HepG2 (cell line): ENCODE data around the gene MAOB. TPM values are rescaled to one million over a fixed set of nuclear protein-coding genes. Genes with fewer than 3 reads are reported as not detected.

Experiments used
- ATAC-seq: fragments of 200-7000 bp; cut with Tn5 transposase; 3 replicates; pipeline ENCODE4 v1.9.1; 2020; ENCODE audit warnings: mild to moderate bottlenecking, moderate library complexity
- BruUV-seq: library from RNA; stranded (reverse); fragments of 400-500 nt; replicated peaks from 2 replicates; lab custom pipeline; 2021; lab: Mats Ljungman, UMichigan
- CTCF ChIA-PET: fragments of 300-600 bp; formaldehyde crosslinking; extraction: SDS; loops from one replicate; lab custom pipeline; 2021; ENCODE audit warnings: low total read pairs, inconsistent platforms, low intra/inter-chr PET ratio; lab: Yijun Ruan, JAX
- POLR2A ChIA-PET: fragments of 350-600 bp; sonication (Branson Sonifier 250); formaldehyde crosslinking; loops from one replicate; lab custom pipeline; 2020; ENCODE audit warnings: antibody characterized with exemption, inconsistent platforms; lab: Yijun Ruan, JAX
- DNase-seq: peaks from one replicate; pipeline ENCODE4 v3.0.0-alpha.2; 2015; ENCODE audit warnings: low spot score
- FAIRE-seq: peaks from 3 replicates; lab custom pipeline; 2011; peaks lifted over from hg19 to GRCh38; lab: Jason Lieb, UNC
- H2AFZ ChIP-seq: one replicate; pipeline ENCODE4 v1.6.1; 2011; ENCODE audit warnings: low read length, inconsistent platforms
- H3K27ac ChIP-seq: fragments of 300-600 bp; 3 replicates; pipeline ENCODE4 v1.8.0; 2011; ENCODE audit warnings: mixed run types, mild to moderate bottlenecking, mixed read lengths, low read length, inconsistent platforms; ENCODE audit not compliant: insufficient read depth; ENCODE audit errors: extremely low read length
- H3K27me3 ChIP-seq, 2 experiments: fragments of 200-600 bp in 1 of 2; 2 replicates in 1 of 2; 3 replicates in 1 of 2; pipeline versions ENCODE4 v1.6.0 to v1.8.0; 2011; ENCODE audit warnings: low read length in 2 of 2, mild to moderate bottlenecking in 2 of 2, moderate library complexity in 2 of 2, inconsistent platforms in 1 of 2; ENCODE audit not compliant: insufficient read depth in 2 of 2, control insufficient read depth in 1 of 2
- H3K36me3 ChIP-seq, 2 experiments: fragments of 200-600 bp in 1 of 2; replicated peaks in 1 of 2; 2 replicates in 1 of 2; 3 replicates in 1 of 2; pipeline versions ENCODE4 v1.5.1 to v1.8.0; 2011; ENCODE audit warnings: low read length in 2 of 2, inconsistent platforms in 1 of 2; ENCODE audit not compliant: insufficient read depth in 2 of 2, control insufficient read depth in 1 of 2
- H3K4me1 ChIP-seq: 2 replicates; pipeline ENCODE4 v1.5.1; 2012; ENCODE audit warnings: low read length, inconsistent platforms; ENCODE audit not compliant: insufficient read depth
- H3K4me2 ChIP-seq: 2 replicates; pipeline ENCODE4 v1.6.0; 2011; ENCODE audit warnings: low read depth, low read length, inconsistent platforms
- H3K4me3 ChIP-seq, 3 experiments: fragments of 200-600 bp in 1 of 3; sonication (generic), shearing (Covaris generic) in 1 of 3; replicated peaks in 1 of 3; 2 replicates each; pipeline ENCODE4 v1.5.1; 2011 to 2016; ENCODE audit warnings: low read length in 3 of 3, inconsistent platforms in 2 of 3, low read depth in 2 of 3, mild to moderate bottlenecking in 2 of 3, control low read depth in 1 of 3, mixed read lengths in 1 of 3; ENCODE audit not compliant: insufficient read depth in 1 of 3
- H3K79me2 ChIP-seq: one replicate; pipeline ENCODE4 v1.6.1; 2011; ENCODE audit warnings: low read length, inconsistent platforms; ENCODE audit not compliant: insufficient read depth
- H3K9ac ChIP-seq: 2 replicates; pipeline ENCODE4 v1.6.0; 2011; ENCODE audit warnings: mild to moderate bottlenecking, low read depth, low read length, inconsistent platforms; ENCODE audit not compliant: insufficient read depth
- H3K9me3 ChIP-seq: 2 replicates; pipeline ENCODE4 v1.5.1; 2012; ENCODE audit warnings: mild to moderate bottlenecking, low read length
- H4K20me1 ChIP-seq: 2 replicates; pipeline ENCODE4 v1.6.0; 2011; ENCODE audit warnings: inconsistent platforms, mild to moderate bottlenecking, low read length, moderate library complexity; ENCODE audit not compliant: insufficient read depth
- FOXP4 ChIP-seq: sonication (generic); formaldehyde crosslinking; IDR thresholded peaks from 2 replicates; pipeline ENCODE4 v1.4.0; 2020; ENCODE audit warnings: missing genetic modification reagents
- HMGXB3 ChIP-seq: sonication (generic); formaldehyde crosslinking; IDR thresholded peaks from 2 replicates; pipeline ENCODE4 v1.4.0; 2020; ENCODE audit warnings: missing genetic modification reagents, borderline replicate concordance
- RFX1 ChIP-seq: fragments of 450-650 bp; IDR thresholded peaks from 2 replicates; pipeline ENCODE4 v1.6.1; 2017
- SOX13 ChIP-seq, 3 experiments: fragments of 450-650 bp in 1 of 3; sonication (generic) in 1 of 3; formaldehyde crosslinking in 1 of 3; IDR thresholded peaks in 2 of 3; conservative IDR thresholded peaks in 1 of 3; 2 replicates each; pipeline versions ENCODE4 v1.5.0 to v1.6.1; 2016 to 2020; ENCODE audit warnings: antibody characterized with exemption in 1 of 3, mild to moderate bottlenecking in 1 of 3, missing compliant biosample characterization in 1 of 3, missing genetic modification reagents in 1 of 3, moderate library complexity in 1 of 3
- SP1 ChIP-seq, 2 experiments: fragments of 450-650 bp in 1 of 2; sonication (generic) in 1 of 2; formaldehyde crosslinking in 1 of 2; IDR thresholded peaks; 2 replicates each; pipeline versions ENCODE4 v1.4.0 to v1.6.1; 2016 to 2020; ENCODE audit warnings: missing genetic modification reagents in 1 of 2
- TAF1 ChIP-seq: sonication (generic); formaldehyde crosslinking; IDR thresholded peaks from 2 replicates; pipeline ENCODE4 v1.4.0; 2020; ENCODE audit warnings: missing genetic modification reagents
- ZFP36 ChIP-seq: fragments of 150-350 bp; IDR thresholded peaks from 2 replicates; pipeline ENCODE4 v1.6.1; 2018; ENCODE audit warnings: borderline replicate concordance, low read length, low read depth; ENCODE audit not compliant: partially characterized antibody
- ZNF329 ChIP-seq: sonication (generic); formaldehyde crosslinking; IDR thresholded peaks from 2 replicates; pipeline ENCODE4 v1.9.0; 2021; ENCODE audit warnings: low read depth, mild to moderate bottlenecking, missing genetic modification reagents
- ZNF674 ChIP-seq: sonication (generic); formaldehyde crosslinking; IDR thresholded peaks from 2 replicates; pipeline ENCODE4 v1.5.0; 2020; ENCODE audit warnings: low read depth, mild to moderate bottlenecking, missing genetic modification reagents
- ZNF704 ChIP-seq: sonication (generic); formaldehyde crosslinking; IDR thresholded peaks from 2 replicates; pipeline ENCODE4 v1.8.1; 2023; ENCODE audit warnings: mild to moderate bottlenecking, inconsistent platforms, moderate library complexity, missing genetic modification reagents, borderline replicate concordance
- WGBS: methylation state at CpG from one replicate; pipeline ENCODE4 v1.1.6; 2017; ENCODE audit warnings: low lambda C conversion rate; 5-methylcytosine and 5-hydroxymethylcytosine counted together
- in situ Hi-C: cut with HindIII; loops from 2 replicates; pipeline ENCODE4 v1.10.0; 2017; ENCODE audit warnings: low pct_unique_long_range_greater_than_20kb; ENCODE audit not compliant: extremely low pct_ligation_motif_present
- intact Hi-C: fragments of 100-400 bp; cut with micrococcal nuclease; formaldehyde crosslinking; loops from one replicate; pipeline ENCODE4 v1.10.0; 2022; ENCODE audit not compliant: unreplicated experiment
- polyA plus RNA-seq, 8 experiments: library from polyadenylated mRNA; depleted of rRNA in 3 of 8; stranded (reverse) in 7 of 8; unstranded in 1 of 8; fragments of >200 nt; fragmentation: Illumina TruSeq in 4 of 8; extraction: Trizol in 4 of 8; gene quantifications; 2 replicates each; pipeline versions ENCODE4 v1.2.1 to v1.2.3, GENCODE V29; 2011 to 2016; ENCODE audit warnings: low read depth in 4 of 8, missing spikeins in 1 of 8, mixed read lengths in 1 of 8; ENCODE audit not compliant: insufficient read depth in 1 of 8
- total RNA-seq, 5 experiments: library from RNA; depleted of rRNA; stranded (reverse); fragments of >200 nt; fragmentation: Illumina TruSeq; extraction: Trizol; gene quantifications; 2 replicates each; pipeline ENCODE4 v1.2.3, GENCODE V29; 2016; ENCODE audit warnings: low read depth in 1 of 5

Gene MAOB
- total and polyA plus RNA-seq, 2 of the 13 experiments (the other 11 are each of a cell fraction or from before 2014, with no cell fraction given), result 11.0 to 19.0 TPM

GRCh38 chrX:43860646-43861370 is 21.4 kb downstream of the MAOB start (continued):
- TF ChIP-seq FOXP4 (CRISPR knock-in tag), result 0 out of 2 replicates have a peak, but pooled peaks have one; percentile 30
- no peak for TF ChIP-seq ZNF329 (CRISPR knock-in tag)
- TF ChIP-seq SOX13 (IDR thresholded peaks at IDR 0.05), result no peak
- TF ChIP-seq SOX13 (CRISPR knock-in tag; conservative IDR thresholded peaks at IDR 0.05 in 1 of 2, IDR thresholded peaks at IDR 0.05 in 1 of 2), result peak in 1 of 2 experiments; percentile 44; a peak in 1 of 4 replicates
- no peak for TF ChIP-seq ZNF674
- peak; percentile 30; the same call in 1 of the 2 replicates for TF ChIP-seq RFX1
- TF ChIP-seq TAF1 (CRISPR knock-in tag), result no peak
- no peak for TF ChIP-seq ZFP36

- DNase-seq (no peak), FAIRE-seq (no peak), ATAC-seq (no peak)
- no peaks in the 10 kb centered on the region for H3K4me1 ChIP-seq
- intact Hi-C loops, result no loop called here
- POLR2A ChIA-PET, result no interaction called here
- H3K79me2 ChIP-seq, result no peaks in the 10 kb centered on the region
- H3K9me3 ChIP-seq, result no peaks in the 10 kb centered on the region
- H2AFZ ChIP-seq, result no peak overlapping the region
- no peaks in the 10 kb centered on the region for H4K20me1 ChIP-seq
- no peak overlapping the region for H3K27ac ChIP-seq
- BruUV-seq, result no TSS peak
- H3K4me3 ChIP-seq, result no peak overlapping the region
- in situ Hi-C loops, result no loop called here
- H3K27me3 ChIP-seq, result no peaks in the 10 kb centered on the region
- H3K36me3 ChIP-seq, result no peaks in the 10 kb centered on the region
- H3K9ac ChIP-seq, result no peak overlapping the region
- WGBS, result 90% methylated on average over 6 of the region's 6 CpGs
- CTCF ChIA-PET, result no interaction called here
- no peak overlapping the region for H3K4me2 ChIP-seq
- TF ChIP-seq SP1 (IDR thresholded peaks at IDR 0.05), result no peak
- TF ChIP-seq SP1 (CRISPR knock-in tag; IDR thresholded peaks at IDR 0.05), result no peak
- no peak for TF ChIP-seq ZNF704 (CRISPR knock-in tag)
- no peak for TF ChIP-seq HMGXB3 (CRISPR knock-in tag)
- no peak for TF ChIP-seq SOX13 (IDR thresholded peaks at IDR 0.05)
- no peak for TF ChIP-seq SOX13 (CRISPR knock-in tag; conservative IDR thresholded peaks at IDR 0.05 in 1 of 2, IDR thresholded peaks at IDR 0.05 in 1 of 2)
Observed at GRCh38 chrX:43853225-43853828, 28.9 kb downstream of the MAOB start.
